ENCODE results near the gene SMYD3.

GRCh38 chr1:246308533-246309075, 198.5 kb downstream of the SMYD3 start:
- TF ChIP-seq E2F8 (IDR thresholded peaks at IDR 0.05; ENCODE audit: low read depth, partially characterized antibody), result no peak
- TF ChIP-seq MEIS2 (IDR thresholded peaks at IDR 0.05; ENCODE audit: partially characterized antibody), result no peak
- TF ChIP-seq SMAD1 (IDR thresholded peaks at IDR 0.05; ENCODE audit: low read depth, low read length, partially characterized antibody), result no peak
- no peak for TF ChIP-seq NCOA1 (IDR thresholded peaks at IDR 0.05; ENCODE audit: low read depth)
- no peak for TF ChIP-seq RFX5 (IDR thresholded peaks at IDR 0.05; ENCODE audit: low read depth, low read length)
- no peak for TF ChIP-seq ADNP (tag; IDR thresholded peaks at IDR 0.05)

All from K562 (cell line).